Measurements from ENCODE around the gene EFNA1.

EFNA1 gene

GRCh38 chr1:155131285-155131684 is 3.6 kb downstream of the EFNA1 start:
- Histone ChIP-seq H3K4me3 (ENCODE audit: low read depth, low read length, poor library complexity, severe bottlenecking) (no peak overlapping the region), H4K20me1 (ENCODE audit: insufficient read depth, low read length) (no peaks in the 10 kb centered on the region), H3K27ac (ENCODE audit: low read depth, low read length, poor library complexity, severe bottlenecking) (no peak overlapping the region), H3K4me1 (ENCODE audit: insufficient read depth, low read length, severe bottlenecking) (peaks cover 25% of the 10 kb centered on the region), H3K36me3 (ENCODE audit: insufficient read depth, low read length) (no peaks in the 10 kb centered on the region), H3F3A (ENCODE audit: insufficient read depth, low read length) (no peaks in the 10 kb centered on the region), H3K79me2 (ENCODE audit: insufficient read depth, low read length) (no peaks in the 10 kb centered on the region), H3K9me3 (ENCODE audit: low read length) (no peaks in the 10 kb centered on the region), H3K9me2 (ENCODE audit: low read depth, low read length) (no peaks in the 10 kb centered on the region), H2AFZ (ENCODE audit: low read length) (no peak overlapping the region), H3K4me2 (ENCODE audit: low read length) (no peak overlapping the region), H3K27me3 (ENCODE audit: insufficient read depth, low read length) (no peaks in the 10 kb centered on the region), H3K9ac (ENCODE audit: low read length) (no peak overlapping the region)
- TF ChIP-seq CTCF (IDR thresholded peaks at IDR 0.05; ENCODE audit: low read length): no peak
- no peak for TF ChIP-seq EZH2 (IDR thresholded peaks at IDR 0.05; ENCODE audit: borderline replicate concordance, low read length)

DNA sequence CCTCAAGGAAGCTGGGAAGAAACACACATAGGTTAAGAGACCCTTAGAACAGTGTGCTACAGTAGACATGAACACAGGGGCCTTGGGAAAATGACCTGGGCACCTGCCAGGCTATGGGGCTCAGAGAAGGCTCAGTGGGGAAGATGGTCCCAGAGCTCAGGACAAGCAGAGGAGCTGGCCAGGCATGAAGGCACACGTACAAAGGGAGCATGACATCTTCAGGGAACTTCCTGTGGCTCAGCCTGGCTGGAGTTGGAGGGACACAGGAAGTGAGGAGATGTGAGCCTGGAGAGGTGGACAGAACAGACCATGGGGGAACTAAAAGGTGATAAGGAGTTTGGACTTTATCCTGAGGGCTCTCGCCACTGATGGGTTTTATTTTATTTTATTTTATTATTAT is 4.2 kb downstream of the EFNA1 start:
- H3K9me3 ChIP-seq (ENCODE audit: low read length): no peaks in the 10 kb centered on the region
- H3K27ac ChIP-seq (ENCODE audit: low read depth, low read length, poor library complexity, severe bottlenecking): no peak overlapping the region
- H3K4me2 ChIP-seq (ENCODE audit: low read length): no peak overlapping the region
- no peaks in the 10 kb centered on the region for H3K9me2 ChIP-seq (ENCODE audit: low read depth, low read length)
- no peak overlapping the region for H2AFZ ChIP-seq (ENCODE audit: low read length)
- H3K9ac ChIP-seq (ENCODE audit: low read length): no peak overlapping the region
- H3K4me1 ChIP-seq (ENCODE audit: insufficient read depth, low read length, severe bottlenecking): peaks cover 25% of the 10 kb centered on the region
- H3K27me3 ChIP-seq (ENCODE audit: insufficient read depth, low read length): no peaks in the 10 kb centered on the region
- no peaks in the 10 kb centered on the region for H3K79me2 ChIP-seq (ENCODE audit: insufficient read depth, low read length)
- TF ChIP-seq EZH2 (IDR thresholded peaks at IDR 0.05; ENCODE audit: borderline replicate concordance, low read length) (no peak), CTCF (IDR thresholded peaks at IDR 0.05; ENCODE audit: low read length) (no peak)
- no peaks in the 10 kb centered on the region for H3K36me3 ChIP-seq (ENCODE audit: insufficient read depth, low read length)
- H4K20me1 ChIP-seq (ENCODE audit: insufficient read depth, low read length): no peaks in the 10 kb centered on the region
- 0 out of 2 replicates have a peak, but pooled peaks cover 3% of the 10 kb centered on the region for H3F3A ChIP-seq (ENCODE audit: insufficient read depth, low read length)
- no peak overlapping the region for H3K4me3 ChIP-seq (ENCODE audit: low read depth, low read length, poor library complexity, severe bottlenecking)

GRCh38 chr1:155133799-155134281 is 6.2 kb downstream of the EFNA1 start:
- Histone ChIP-seq H3K79me2 (ENCODE audit: insufficient read depth, low read length) (no peaks in the 10 kb centered on the region), H3K4me3 (ENCODE audit: low read depth, low read length, poor library complexity, severe bottlenecking) (no peak overlapping the region), H3K9me2 (ENCODE audit: low read depth, low read length) (no peaks in the 10 kb centered on the region), H3K9ac (ENCODE audit: low read length) (no peak overlapping the region), H3K27me3 (ENCODE audit: insufficient read depth, low read length) (no peaks in the 10 kb centered on the region), H3K36me3 (ENCODE audit: insufficient read depth, low read length) (no peaks in the 10 kb centered on the region), H4K20me1 (ENCODE audit: insufficient read depth, low read length) (no peaks in the 10 kb centered on the region), H3K27ac (ENCODE audit: low read depth, low read length, poor library complexity, severe bottlenecking) (no peak overlapping the region), H3F3A (ENCODE audit: insufficient read depth, low read length) (0 out of 2 replicates have a peak, but pooled peaks cover 3% of the 10 kb centered on the region), H3K4me1 (ENCODE audit: insufficient read depth, low read length, severe bottlenecking) (peaks cover 21% of the 10 kb centered on the region), H3K4me2 (ENCODE audit: low read length) (no peak overlapping the region; the same call in 1 of the 2 replicates), H2AFZ (ENCODE audit: low read length) (no peak overlapping the region), H3K9me3 (ENCODE audit: low read length) (no peaks in the 10 kb centered on the region)
- TF ChIP-seq CTCF (IDR thresholded peaks at IDR 0.05; ENCODE audit: low read length): no peak
- TF ChIP-seq EZH2 (IDR thresholded peaks at IDR 0.05; ENCODE audit: borderline replicate concordance, low read length): no peak
